Stimulated activated CD4-positive, alpha-beta T cell treated with anti-CD3 and anti-CD28 coated beads, Interleukin-12 subunit alpha, Interleukin-12 subunit beta, amount 100 ng/mL, for 4 hours (primary cell): ENCODE data around the gene RAB11FIP2.

Source experiments
- DNase-seq: peaks from one replicate; pipeline ENCODE4 v3.0.0-alpha.2; 2020

RAB11FIP2 gene

DNA sequence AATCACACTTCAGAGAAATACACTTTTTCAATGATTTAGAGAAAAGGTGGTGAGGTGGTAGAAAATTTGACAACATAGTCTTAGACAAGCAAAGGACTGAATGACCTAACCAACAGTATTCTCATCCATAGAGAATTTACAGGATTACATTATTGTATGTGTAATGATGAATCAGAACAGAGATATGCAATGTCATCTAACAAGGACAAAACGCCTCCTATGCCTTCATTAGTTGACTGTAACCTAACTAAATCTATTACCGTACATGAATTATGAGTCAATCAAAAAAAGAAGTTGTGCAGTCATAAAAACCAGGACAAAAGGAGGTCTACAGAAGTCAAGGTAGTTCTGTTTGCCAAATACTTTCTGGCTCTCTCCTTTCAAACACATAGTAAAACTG lies 66.5 kb downstream of the RAB11FIP2 start:
- DNase-seq, result no peak

GRCh38 chr10:117972168-117972837 lies 74.4 kb downstream of the RAB11FIP2 start:
- no peak for DNase-seq

DNA sequence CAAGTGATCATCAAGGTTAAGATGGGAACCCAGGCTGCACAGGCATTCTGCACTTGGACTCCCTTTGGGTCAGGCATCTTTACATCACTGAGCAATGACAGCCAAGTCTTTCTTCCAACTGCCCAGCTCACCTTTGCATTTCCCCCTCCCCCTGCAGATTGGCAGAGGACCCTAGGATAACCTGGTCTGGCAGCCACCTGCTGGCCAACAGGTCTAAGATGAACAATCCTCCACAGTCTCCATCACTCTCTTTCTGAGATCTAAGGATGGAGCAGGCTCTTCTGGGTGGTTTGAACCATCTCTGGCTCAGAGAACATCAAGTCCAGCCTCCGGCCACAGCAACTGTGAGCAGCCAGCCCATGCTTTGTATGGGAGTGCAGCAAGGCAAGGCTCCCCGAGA lies 75.8 kb downstream of the RAB11FIP2 start:
- DNase-seq, result no peak

DNA sequence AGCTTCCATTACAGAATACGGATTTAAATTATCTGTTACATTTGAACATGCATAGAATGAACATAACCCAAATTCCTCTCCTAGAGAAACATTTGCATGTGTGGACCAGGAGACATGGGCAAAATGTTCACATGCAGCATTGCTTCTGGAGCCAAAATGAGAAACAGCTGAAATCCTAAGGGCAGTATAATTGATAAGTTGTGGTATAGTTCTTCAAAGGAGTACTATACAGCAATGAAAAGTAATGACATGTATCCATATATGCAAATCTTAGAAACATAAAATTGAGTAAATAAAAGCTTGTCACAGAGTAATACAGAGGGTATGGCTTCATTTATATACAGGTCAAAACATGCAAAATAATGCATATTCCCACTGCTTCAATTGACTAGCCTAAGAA lies 77.1 kb downstream of the RAB11FIP2 start:
- no peak for DNase-seq

DNA sequence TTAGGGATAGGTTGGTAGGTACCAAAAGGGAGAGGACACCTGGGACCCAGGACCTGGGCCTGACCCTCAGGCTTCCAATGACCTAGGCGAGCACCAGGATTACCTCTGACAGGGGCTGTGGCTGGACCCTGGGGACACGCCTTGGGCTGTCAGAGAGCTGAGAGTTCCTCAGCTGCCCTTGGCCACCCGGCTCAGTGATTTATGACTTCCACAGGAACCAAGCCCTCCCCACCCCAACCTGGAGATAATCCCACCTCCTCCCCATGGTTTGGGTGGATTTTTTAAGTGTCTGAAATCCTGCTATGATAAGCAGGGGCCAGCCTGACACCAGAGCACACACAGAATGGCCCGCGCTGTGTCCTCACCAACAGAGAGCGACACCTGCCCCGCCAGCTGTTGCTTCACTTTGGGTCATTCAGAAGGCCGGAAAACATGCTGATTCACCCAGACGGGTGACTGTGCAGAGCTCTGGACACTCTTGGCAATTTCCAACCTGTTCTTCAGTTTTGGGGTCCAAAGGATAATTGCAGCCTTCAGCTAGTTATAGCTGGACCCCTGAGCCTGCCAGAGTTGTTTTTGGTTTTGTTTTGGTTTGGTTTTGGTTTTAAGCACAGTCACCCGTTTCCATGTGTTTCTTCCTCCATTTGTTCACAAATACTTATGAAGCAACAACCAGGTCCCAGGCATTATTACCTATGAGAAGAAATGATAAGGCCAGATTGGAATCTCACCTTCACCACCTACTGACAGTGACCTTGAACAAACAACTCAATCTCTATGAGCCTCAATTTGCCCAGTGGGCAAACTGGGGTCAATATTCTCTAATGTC lies 78.2 kb downstream of the RAB11FIP2 start:
- no peak for DNase-seq

- DNase-seq, result no peak
Measured at GRCh38 chr10:117967149-117967650, 79.5 kb downstream of the RAB11FIP2 start.

GRCh38 chr10:117965984-117966383 lies 80.8 kb downstream of the RAB11FIP2 start:
- no peak for DNase-seq

DNA sequence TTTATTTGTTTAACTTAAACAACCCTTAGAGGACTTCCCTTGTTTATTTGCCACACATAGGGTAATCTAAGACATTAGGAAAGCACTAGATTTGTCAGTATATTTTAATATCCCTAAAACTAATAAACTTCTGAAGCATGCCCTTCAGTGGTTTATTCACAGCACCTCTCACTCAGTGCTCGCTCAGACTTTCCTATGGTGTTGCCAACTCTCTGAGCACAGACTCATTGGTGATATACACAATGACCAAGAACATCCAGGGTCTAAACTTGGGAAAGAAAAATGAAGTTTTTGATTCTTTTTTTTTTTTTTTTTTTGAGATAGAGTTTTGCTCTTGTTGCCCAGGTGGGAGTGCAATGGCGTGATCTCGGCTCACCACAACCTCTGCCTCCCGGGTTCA lies 82.2 kb downstream of the RAB11FIP2 start:
- no peak for DNase-seq

DNA sequence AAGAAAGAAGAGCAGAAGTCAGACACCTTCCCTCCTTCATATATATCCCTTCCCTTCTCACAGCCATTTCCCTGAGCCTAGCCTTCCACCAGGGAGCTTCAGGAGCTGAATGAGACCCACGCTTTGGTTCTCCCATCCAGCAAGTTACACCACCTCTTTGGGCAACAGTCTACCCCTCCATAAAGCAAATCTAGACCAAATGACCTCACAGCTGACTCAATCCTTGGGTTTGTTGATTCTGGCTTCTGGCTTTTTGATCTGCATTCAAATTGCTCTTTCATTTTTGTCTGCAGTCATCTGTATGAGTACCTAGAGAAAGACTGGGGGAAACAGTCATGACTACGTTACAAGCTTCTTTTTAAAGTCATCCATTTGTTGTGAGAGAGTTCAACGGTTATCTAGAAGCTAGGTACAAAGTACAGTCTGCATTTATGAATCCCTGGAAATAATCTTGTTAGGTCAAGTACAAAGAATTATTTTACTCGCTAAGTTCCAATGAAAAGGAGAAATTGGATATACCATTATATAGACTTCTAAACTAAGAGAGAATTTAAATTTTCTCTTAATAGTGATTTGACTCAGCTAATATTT lies 86.3 kb downstream of the RAB11FIP2 start:
- no peak for DNase-seq

DNA sequence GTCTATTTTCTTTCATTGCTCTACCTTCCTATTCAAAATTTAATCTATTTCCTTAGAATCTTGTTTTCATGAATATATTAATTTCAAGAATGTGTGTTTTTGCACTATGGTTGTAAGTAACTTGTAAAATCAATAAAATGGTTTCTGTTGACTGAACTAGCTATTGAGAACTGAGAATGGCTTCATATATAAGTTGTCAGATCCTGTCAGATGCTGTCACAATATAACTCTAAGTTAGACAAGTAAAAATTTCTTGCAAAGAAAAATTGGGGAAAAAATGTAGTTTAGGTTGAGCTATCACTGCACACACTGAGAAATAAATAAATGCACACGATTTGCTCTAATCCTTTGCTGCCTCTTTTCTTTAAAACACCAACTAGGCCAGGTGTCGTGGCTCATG lies 89.8 kb downstream of the RAB11FIP2 start:
- no peak for DNase-seq

GRCh38 chr10:117955176-117955575 lies 91.6 kb downstream of the RAB11FIP2 start:
- DNase-seq, result no peak
